DMS114 treated with DMSO at 0.1 percent for 48 hours (cell line): ENCODE data around the gene RRAGC.
"Not testable (repeated sequence)": the region's sequence is repeated elsewhere in the genome, so short reads cannot be mapped to it uniquely, and the experiment has no call there.

ENCODE experiments used
- DNase-seq: peaks from one replicate; lab custom pipeline; 2025; ENCODE audit not compliant: unreplicated experiment; lab: John Stamatoyannopoulos, UW

The RRAGC gene

DNA sequence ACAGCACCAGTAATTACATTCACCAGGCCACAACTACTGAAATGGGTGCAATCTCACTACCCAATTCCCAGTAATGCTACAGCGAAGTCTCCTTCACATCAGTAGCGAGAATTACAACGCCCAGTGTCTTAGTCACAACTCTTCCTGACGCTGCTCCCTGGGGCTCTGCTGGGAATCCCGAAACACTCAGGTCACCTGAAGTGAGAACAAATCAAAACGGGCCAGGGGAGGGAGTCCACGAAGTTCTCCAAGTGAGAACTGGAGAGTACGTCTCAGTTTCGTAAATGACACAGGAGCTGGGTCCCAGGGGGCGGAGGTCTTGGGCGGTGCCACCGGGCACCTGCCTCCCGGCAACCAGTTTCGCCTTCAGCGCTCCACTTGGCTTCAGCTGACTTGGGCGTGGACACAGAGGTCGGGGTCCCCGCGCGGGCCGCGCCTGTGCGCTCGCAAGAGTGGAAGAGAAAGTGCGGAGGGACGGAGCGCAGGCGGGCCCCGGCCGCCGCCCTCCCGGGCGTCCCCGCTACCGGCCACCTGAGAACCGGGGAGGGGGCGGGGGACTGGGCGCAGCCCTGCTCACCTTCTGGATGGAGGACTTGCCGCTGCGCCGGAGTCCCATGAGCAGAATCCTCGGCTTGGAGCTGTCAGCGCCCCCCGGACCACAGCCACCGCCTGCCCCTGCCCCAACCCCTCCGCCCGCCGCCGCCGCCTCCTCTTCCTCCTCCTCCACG lies 575 bp downstream of the RRAGC start:
- no peak for DNase-seq

GRCh38 chr1:38852780-38853179 lies 6.8 kb downstream of the RRAGC start:
- DNase-seq: no peak

GRCh38 chr1:38848071-38848470 lies 11.5 kb downstream of the RRAGC start:
- no peak for DNase-seq

- DNase-seq: no peak
Measured at GRCh38 chr1:38846210-38846609, 13.4 kb downstream of the RRAGC start.

- not testable (repeated sequence) for DNase-seq
Measured at GRCh38 chr1:38845088-38845487, 14.5 kb downstream of the RRAGC start.

- no peak for DNase-seq
Measured at GRCh38 chr1:38840281-38840680, 19.3 kb downstream of the RRAGC start.

- DNase-seq: no peak
Measured at GRCh38 chr1:38839363-38839762, 20.2 kb downstream of the RRAGC start.

DNA sequence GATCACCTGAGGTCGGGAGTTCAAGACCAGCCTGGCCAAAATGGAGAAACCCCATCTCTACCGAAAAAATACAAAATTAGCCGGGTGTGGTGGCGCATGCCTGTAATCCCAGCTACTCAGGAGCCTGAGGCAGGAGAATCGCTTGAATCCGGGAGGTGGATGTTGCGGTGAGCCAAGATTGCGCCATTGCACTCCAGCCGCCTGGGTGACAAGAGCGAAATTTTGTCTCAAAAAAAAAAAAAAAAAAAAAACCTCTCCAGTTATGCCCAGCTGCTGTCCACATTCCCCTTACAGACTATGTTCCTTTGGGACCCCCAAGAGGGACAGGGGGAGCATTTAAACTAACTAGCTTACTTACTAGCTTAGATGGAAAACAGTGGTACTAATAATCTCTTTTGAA lies 23.3 kb downstream of the RRAGC start:
- not testable (repeated sequence) for DNase-seq

- peak; percentile 88 for DNase-seq
Measured at GRCh38 chr1:38834937-38835827, 24.4 kb downstream of the RRAGC start.

GRCh38 chr1:38834221-38834782 lies 25.3 kb downstream of the RRAGC start:
- DNase-seq: no peak

DNA sequence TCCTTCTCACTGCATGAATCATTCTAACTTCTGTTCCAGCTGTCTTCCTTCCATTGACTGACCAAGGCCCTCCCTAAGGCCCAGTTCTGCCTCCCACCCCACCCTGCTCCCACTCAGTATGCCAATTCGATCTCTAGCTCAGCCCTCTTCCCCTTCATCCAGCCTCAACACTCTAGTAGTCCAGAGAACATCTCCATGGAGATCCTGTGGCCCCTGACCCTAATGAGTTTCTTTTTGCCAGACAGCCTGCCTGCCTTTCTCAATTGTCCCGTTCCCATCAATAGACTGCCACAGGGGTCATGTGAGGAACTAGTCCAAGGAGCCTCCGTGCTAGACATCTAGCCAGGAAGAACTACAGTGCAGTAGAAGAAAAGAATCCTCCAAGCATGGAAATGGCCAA lies 26.4 kb downstream of the RRAGC start:
- no peak for DNase-seq

- no peak for DNase-seq
Measured at GRCh38 chr1:38832370-38832734, 27.2 kb downstream of the RRAGC start.

DNA sequence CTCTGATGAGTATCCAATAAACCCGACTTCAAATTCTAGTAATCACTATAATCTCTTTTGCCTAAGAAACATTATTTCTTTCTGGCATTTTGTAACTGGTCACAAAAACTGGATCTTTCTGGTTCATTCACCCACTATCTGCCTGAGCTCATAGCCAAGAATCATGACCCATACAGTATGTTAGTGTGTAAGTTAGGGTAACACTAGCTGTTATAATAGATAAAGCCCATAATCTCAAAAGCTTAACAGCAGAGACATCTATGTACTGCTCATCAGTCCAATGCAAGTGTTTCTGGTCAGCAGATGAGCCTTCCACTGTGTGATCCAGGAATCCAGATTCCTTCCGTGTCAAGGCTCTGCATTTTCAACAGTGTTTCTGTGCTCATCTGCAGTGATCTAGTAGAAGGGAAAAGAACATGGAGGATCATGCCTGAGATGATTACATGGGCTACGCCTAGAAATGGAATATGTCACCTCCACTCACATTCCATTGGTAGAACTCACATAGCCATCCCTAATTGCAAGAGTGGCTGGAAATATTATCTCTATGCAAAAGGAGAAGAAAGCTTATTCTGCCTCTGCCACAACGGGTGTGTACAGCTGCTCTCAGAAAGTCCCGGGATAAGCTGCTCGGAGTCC lies 27.7 kb downstream of the RRAGC start:
- no peak for DNase-seq

DNA sequence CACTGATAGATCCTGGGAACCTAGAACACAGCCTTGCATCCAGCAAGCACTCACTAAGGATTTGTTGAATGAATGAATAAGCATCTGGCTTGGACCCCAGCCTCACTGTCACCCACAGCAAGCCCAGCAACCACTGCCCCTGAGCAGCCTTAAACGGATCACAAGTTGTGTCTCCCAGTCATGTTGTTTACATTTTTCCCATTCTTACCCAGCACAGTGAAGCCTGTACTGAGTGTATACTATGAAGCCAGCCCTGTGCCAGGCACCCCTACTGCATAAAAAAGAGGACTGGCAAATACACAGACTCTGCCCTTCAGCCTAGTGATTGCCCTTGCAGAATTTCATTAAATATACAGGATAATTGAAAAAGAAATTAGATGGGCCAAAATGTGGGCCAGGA lies 30.2 kb downstream of the RRAGC start:
- DNase-seq: no peak

- no peak for DNase-seq
Measured at GRCh38 chr1:38827318-38827717, 32.3 kb downstream of the RRAGC start.

DNA sequence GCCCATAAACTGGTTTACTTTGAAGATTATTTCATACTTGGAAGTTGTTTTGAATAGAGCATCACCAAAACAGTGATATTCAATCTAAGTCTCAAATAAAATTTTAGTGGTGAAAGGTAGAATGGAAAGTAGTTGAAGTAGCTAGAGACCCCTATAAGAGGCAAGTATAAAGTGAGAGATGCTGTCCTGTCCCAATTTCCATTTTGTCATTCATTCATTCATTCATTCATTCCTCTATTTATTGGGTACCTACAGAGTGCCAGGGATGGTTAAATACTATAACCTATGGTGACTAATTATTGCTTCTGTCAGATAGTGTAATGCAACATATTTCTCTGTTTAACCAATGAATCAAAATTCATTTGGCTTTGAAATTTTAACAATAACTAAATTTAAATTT lies 32.7 kb downstream of the RRAGC start:
- no peak for DNase-seq

DNA sequence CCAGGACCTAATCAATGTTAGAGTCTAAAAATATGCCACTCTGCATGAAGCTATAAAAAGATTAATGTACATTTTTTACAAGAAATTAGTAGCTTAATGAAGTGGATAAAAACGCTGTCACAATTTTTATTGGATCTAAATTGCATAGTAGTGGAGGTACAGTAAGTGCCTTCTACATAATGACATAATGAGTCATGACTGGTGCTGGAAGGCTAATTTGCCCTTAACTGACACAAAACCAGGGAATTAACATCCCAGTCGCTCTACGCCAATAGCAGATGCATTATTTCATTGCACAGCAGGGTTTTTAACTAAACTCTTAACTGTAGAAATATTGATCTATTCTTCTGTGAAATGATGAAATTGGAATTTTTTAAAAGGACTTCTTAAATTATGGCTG lies 33.3 kb downstream of the RRAGC start:
- no peak for DNase-seq

DNA sequence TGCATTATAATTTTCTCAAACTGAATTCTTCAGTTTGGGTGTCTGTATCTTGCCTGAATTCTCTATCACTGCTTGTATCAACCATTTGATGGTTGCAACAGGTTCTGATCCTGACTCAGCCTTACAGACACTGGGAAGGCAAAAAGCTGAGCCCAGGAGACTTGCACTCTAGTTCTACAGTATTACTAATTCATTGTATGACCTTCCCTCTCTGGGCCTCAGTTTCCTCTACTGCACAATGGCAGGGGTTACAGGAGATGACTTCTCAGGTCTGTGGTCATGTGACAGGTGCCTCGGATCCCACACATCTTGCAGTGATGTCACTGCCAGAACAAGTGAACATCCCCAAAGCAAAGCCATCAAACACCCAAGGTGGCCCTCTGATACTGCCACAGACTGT lies 38.7 kb downstream of the RRAGC start:
- DNase-seq: no peak

DNA sequence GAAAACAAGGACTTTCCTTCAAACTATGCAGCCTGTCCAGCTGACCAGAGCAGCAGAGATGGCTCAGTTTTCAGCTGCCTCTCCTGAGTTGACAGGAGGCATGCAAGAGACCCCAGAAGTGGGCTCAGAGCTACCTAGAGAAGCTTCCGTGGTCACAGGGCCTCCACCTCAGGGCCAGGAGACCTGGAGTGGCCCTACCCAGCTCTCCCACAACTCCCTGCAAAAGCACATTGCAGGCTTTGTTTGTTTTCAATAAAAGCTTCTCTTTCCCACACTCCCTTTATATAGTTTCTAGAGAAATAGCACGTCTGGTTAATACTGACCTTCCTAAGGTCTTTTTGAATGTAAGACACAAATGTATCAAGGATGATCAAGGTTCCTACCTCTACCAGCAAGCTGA lies 40.1 kb downstream of the RRAGC start:
- DNase-seq: no peak

GRCh38 chr1:38819040-38819439 lies 40.5 kb downstream of the RRAGC start:
- no peak for DNase-seq

DNA sequence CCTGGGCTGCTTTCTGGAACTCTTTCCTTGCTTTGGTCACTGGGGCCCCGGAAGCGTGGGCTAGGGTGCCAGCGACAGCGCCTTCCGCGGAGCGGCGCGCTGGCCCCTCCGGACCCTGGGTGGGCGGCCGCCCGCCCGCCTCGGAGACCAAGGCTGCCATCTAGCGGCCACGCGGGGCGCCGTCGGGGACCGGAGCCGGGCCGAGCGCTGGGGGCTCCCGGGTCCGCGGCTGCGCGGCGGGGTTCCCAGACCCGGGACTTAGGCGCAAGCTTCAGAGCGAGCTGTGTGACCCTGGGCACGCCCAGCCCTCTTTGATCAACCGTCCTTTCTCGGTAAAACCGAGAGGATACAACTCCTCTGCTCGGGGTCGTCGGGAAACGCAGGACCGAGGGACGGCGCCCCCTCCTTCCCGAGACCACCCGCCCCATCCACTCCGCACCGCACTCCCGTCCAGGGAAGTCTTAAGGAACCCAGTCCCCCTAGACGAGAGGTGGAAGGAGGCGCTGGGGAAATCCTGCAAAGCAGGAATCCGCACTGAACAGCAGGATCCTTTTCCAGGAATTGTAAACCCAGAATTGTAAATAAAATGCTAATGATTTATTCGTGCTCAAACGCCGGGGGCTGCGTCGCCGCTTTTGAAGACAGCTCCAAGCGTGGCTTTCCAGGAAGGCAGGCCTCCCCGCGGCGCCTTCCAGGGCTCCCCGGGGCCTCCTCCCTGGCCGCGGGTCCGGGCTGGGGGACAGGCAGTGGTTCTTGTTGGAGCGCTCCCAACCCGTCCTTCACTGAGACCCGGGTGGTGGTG lies 41.2 kb downstream of the RRAGC start:
- DNase-seq: no peak
